HT1080 (cell line): ENCODE results near the gene ATP13A4. TPM values are rescaled to one million over a fixed set of nuclear protein-coding genes. Genes with fewer than 3 reads are reported as not detected.

Source experiments
- DNase-seq: peaks from one replicate; pipeline ENCODE4 v3.0.0-alpha.2; 2015; ENCODE audit warnings: low read depth
- polyA plus RNA-seq, 2 experiments: library from polyadenylated mRNA; depleted of rRNA; stranded (reverse); fragments of >200 nt; gene quantifications; 2 replicates each; pipeline ENCODE4 v1.2.3, GENCODE V29; 2015
- total RNA-seq: library from RNA; depleted of rRNA; stranded (reverse); fragments of >200 nt; shearing (Covaris generic); gene quantifications from 2 replicates; pipeline ENCODE4 v1.2.3, GENCODE V29; 2014; rRNA removed

ATP13A4 gene, protein sequence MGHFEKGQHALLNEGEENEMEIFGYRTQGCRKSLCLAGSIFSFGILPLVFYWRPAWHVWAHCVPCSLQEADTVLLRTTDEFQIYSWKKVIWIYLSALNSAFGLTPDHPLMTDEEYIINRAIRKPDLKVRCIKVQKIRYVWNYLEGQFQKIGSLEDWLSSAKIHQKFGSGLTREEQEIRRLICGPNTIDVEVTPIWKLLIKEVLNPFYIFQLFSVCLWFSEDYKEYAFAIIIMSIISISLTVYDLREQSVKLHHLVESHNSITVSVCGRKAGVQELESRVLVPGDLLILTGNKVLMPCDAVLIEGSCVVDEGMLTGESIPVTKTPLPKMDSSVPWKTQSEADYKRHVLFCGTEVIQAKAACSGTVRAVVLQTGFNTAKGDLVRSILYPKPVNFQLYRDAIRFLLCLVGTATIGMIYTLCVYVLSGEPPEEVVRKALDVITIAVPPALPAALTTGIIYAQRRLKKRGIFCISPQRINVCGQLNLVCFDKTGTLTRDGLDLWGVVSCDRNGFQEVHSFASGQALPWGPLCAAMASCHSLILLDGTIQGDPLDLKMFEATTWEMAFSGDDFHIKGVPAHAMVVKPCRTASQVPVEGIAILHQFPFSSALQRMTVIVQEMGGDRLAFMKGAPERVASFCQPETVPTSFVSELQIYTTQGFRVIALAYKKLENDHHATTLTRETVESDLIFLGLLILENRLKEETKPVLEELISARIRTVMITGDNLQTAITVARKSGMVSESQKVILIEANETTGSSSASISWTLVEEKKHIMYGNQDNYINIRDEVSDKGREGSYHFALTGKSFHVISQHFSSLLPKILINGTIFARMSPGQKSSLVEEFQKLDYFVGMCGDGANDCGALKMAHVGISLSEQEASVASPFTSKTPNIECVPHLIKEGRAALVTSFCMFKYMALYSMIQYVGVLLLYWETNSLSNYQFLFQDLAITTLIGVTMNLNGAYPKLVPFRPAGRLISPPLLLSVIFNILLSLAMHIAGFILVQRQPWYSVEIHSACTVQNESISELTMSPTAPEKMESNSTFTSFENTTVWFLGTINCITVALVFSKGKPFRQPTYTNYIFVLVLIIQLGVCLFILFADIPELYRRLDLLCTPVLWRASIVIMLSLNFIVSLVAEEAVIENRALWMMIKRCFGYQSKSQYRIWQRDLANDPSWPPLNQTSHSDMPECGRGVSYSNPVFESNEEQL
- not detected in 2 replicates for total RNA-seq
- 0.03 TPM in 1 of 2 replicates, not detected in the other for polyA plus RNA-seq (2015; cell fraction: cytosol; rRNA removed)
- polyA plus RNA-seq (2015; cell fraction: nucleus; rRNA removed), result 0.29 TPM in 1 of 2 replicates, not detected in the other

- DNase-seq, result no peak
Measured at GRCh38 chr3:193554811-193555210, at the start of gene ATP13A4. Gene ATP13A4, minus strand, starts transcription at chr3:193554895. Its CDS starts 96 bp downstream, at chr3:193554799.

- no peak for DNase-seq
Measured at GRCh38 chr3:193599393-193599792, 44.7 kb upstream of the ATP13A4 start.

DNA sequence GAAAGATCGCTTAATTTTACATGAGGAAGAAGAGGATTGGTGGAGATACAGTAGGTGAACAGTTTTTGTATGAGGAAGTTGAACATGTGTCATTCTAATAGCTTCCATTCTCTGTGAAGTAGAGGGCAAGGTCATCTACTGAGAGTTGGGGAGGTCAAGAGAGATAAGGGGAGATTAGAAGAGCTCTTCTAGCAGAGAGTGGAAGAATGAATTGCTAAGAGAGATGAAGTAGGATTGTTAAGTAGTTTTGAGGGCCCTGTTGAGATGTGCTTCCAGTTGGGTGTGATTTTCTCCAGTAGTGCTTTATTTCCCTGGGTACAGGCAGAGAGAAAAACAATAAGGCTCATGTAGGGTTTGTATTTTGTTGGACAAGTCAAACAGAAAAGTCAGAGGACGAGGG, 43.5 kb upstream of the ATP13A4 start:
- DNase-seq, result no peak

DNA sequence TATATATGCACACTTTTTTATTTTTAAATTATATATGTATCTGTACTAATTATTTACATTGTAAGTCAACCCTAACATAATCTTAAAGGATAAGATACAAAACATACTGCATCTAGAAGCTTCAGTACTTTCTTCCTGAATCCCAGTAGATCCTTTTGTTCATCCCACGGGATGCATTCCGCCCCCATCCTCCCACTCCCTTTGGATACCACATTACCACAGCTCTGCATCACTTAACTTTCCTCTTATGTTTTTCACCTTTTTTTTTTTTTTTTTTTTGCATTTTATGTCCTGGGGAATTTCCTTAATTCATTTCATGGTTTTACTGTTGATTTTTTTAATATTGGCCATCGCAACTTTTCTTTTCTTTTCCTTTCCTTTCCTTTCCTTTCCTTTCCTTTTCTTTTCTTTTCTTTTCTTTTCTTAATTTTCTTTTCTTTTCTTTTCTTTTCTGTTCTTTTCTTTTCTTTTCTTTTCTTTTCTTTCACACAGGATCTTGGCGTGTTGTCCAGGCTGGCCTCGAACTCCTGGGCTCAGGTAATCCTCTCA, 41.3 kb upstream of the ATP13A4 start:
- DNase-seq, result no peak

GRCh38 chr3:193594946-193595689, 40.4 kb upstream of the ATP13A4 start:
- DNase-seq, result peak; percentile 36

DNA sequence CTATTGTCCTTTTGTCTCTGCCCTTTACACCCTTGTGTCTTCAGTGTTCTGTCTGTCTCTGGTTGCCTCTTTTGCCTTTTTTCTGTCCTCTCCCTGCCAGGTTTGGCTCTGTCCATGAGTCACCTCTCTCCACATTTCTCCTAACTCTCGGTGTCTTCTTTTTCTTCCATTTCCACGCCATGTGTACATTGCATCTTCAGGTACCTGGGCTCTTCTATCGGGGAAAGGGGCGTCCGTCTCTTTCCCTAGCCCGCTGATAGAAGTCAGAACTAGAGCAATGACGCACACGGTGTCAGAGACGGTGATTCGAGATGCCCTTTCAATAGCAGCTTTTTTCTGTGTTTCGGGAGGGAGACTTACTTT, 39.0 kb upstream of the ATP13A4 start:
- DNase-seq, result peak; percentile 34

DNA sequence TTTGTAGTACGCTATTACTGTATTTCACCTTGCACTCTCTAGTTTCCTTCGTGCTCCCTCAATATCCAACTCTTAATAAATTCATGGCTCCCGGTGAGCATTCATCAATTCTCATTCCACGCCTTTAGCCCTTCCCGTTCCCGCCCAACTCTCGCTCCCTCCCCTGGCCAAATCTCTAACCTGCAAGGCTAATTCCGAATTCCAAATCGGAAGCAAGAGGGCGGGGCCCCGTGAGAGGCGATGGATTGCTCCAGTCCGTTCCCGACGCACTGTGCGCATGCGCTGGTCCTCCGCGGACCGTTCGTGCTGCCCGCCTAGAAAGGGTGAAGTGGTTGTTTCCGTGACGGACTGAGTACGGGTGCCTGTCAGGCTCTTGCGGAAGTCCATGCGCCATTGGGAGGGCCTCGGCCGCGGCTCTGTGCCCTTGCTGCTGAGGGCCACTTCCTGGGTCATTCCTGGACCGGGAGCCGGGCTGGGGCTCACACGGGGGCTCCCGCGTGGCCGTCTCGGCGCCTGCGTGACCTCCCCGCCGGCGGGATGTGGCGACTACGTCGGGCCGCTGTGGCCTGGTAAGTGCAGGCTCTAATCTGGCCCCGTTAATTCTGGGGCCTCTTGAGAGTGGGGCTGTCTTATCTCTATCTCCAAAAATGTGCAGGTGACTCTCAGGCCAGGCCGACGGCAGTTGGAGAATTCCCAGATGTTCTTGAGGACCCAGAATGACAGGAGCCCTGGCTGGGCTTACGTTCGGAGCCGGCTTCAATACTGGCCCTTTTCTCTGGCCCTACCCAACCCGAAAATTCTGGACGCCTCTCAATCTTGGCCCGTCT, 38.4 kb upstream of the ATP13A4 start, which contains the start of gene OPA1:
OPA1 (plus strand) TSS at position 368 of the 827 bp plus-strand sequence; CDS start at position 538, 170 bp downstream.
- peak; percentile 99 for DNase-seq

DNA sequence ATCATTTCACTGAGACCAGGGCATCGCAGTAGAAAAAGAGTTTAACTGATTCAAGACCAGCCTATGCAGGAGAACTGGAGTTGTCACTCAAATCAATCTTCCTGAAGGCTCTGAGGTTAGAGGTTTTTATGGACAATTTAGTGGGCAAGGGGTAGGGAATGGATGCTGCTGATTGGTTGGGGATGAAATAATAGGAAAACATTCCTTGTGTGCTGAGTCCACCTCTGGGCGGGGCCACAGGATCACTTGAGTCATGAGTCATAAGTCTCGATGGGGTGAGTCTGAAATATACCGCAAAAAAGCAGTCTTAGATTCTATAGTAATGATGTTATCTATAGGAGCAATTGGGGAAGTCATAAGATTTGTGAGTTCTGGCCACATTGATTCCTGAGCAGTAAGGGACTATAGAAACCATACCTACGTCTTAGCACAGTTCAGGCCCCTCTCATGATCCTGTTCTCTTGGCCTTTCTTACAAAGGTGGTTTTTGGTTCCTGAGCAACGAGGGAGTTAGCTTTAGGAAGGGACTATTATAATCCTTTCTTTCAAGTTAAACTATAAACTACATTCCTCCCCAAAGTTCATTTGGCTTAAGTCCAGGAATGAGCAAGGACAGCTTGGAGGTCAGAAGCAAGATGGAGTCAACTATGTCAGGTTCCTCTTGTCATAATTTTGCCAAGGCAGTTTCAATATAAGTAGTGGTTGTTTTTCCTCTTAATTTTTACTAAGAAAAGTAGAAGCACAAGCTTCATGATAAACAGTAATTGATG, 35.6 kb upstream of the ATP13A4 start:
- DNase-seq, result peak; percentile 95

- DNase-seq, result no peak
Measured at GRCh38 chr3:193589616-193590015, 34.9 kb upstream of the ATP13A4 start.

GRCh38 chr3:193589129-193589528, 34.4 kb upstream of the ATP13A4 start:
- DNase-seq, result no peak

DNA sequence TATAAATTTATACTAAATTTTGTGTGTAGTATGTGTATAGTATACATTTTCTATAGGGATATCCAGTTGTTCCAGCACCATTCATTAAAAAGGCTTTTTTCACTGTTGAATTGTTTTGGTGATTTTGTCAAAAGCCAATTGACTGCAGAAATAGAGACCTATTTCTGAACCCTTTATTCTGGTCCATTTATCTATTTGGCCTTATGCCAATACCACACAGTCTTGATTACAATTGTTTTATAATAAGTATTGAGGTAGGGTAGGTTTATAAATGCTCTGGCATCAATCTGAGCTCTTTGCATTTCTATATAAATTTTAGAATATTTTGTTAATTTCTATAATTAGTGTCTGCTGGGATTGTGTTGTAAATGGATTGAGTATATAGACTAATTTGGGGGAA, 31.8 kb upstream of the ATP13A4 start:
- DNase-seq, result no peak

DNA sequence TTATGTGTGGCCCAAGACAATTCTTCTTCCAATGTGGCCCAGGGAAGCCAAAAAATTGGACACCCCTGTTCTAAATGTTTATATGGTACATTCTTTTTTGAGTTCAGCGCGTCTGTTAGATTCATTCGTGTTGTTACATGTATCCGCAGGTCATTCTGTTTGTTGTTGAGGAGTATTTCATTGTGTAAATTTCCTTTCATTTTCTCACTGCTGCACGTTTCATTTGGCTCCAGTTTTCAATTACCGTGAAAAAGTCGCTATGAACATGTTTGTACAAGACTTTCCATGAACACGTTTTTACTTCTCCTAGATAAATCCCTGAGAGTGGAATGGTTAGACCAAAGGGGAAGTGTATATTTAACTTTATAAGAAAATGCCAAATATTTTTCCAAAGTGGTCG, 30.8 kb upstream of the ATP13A4 start:
- DNase-seq, result no peak

DNA sequence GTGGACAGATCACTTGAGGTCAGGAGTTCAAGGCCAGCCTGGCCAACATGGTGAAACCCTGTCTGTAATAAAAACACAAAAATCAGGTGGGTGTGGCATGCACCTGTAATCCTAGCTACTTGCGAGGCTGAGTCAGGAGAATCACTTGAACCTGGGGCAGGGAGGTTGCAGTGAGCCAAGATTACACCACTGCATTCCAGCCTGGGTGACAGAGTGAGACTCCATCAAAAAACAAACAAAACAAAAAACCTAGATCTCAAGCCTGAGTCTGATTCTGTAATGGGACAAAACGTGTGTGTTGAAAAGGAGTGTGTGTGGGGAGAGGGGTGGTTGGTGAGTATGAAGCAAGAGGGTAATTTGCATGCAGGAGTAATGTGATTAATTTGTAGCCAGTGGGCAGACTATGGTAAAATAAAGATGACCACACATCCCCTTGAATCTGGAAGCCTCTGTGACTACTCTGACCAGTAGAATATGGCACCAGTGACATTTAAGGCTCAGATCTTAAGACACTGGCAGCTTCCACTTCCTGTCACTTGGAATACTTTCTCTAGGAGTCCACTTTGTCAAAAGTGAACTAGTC, 19.9 kb upstream of the ATP13A4 start:
- peak; percentile 23 for DNase-seq

DNA sequence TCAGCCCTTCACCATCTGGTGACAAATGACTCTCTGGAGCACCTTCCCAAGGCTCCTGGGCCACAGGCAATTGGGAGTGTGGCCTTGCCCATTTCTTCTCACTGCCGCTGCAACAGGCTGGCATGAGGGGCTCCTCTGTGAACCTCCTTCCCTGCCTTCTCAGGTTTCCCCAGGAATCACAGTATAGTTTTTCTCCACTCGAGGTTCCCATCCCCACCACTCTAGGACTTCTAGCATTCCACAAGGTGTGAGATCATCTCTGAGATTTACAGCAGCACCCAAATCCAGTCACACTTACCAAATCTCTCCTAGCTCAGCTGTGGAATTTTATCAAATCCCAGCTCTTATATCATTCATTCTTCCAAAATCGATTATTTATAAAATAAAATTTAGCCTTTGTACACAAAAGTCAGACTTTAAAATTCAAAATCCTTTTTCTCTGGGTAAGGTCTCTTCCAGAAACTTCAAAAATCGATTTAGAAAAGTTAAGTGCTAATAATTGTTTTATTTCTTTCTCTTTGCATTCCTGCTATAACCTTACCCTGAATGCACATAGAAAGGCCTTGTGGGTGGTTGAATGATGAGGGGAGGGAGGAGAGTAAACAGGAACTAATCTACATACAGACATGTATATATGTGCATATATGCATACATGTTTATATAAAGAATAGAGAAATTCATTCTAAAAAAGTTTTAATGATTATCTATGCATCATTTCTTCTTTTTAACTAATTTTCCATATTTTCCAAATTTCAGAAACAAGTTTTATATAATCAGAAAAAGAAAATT, 18.9 kb upstream of the ATP13A4 start:
- no peak for DNase-seq

DNA sequence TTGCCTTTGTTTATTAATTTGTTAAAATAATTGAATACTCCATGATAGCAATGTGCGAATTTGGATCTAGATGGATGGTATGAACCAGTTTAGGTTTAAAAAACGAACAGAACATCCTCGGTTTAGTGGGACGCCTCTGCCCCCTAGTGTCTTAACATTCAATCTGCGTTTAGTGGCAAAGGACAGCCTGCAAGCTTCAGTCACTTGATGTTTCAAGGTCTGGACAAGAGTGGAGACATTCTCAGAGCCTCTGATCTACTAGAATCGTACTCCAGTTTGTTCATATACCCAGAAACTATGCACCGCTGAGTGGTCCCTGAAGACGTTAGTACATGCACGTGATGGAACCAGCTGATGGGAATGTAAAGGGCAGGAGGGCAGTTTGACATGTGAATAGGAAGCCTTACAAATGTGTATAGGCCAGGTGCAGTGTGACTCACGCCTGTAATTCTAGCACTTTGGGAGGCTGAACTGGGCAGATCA, 17.8 kb upstream of the ATP13A4 start:
- DNase-seq, result peak; percentile 80

- no peak for DNase-seq
Measured at GRCh38 chr3:193569119-193569518, 14.4 kb upstream of the ATP13A4 start.

DNA sequence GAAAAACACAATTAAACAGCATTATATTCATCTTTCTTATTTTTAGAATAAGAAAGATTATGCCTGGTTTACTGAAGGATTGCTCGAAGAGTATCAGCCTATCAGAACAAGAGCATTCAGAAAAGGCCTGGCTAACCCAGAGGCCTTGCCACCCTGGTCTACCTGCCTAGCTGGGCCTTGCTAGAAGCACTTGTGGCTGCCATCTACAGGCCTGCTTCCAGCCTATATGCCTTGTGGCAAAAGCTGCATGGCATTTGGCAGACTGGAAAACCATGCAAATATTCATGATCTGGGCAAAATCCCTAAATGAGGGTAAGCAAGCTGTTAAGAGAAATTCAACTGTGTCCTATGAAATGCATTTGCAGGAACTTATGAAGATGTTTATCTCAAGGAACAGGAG, 9.3 kb upstream of the ATP13A4 start:
- no peak for DNase-seq
